Stimulated activated CD4-positive, alpha-beta T cell treated with anti-CD3 and anti-CD28 coated beads, Interleukin-4, amount 100 ng/mL, for 4 hours (primary cell): Measurements from ENCODE around the gene DPYSL4.

Experiments
- DNase-seq, 2 experiments: peaks; one replicate each; pipeline ENCODE4 v3.0.0-alpha.2; 2020

DPYSL4 gene

GRCh38 chr10:132186488-132187429 is at the start of gene DPYSL4:
Gene DPYSL4 (plus strand): TSS chr10:132186948. CDS start chr10:132187064, 116 bp downstream.
- peak in 1 of 2 experiments; percentile 38 for DNase-seq

GRCh38 chr10:132137111-132138072 is 49.4 kb upstream of the DPYSL4 start:
- no peak for DNase-seq

DNA sequence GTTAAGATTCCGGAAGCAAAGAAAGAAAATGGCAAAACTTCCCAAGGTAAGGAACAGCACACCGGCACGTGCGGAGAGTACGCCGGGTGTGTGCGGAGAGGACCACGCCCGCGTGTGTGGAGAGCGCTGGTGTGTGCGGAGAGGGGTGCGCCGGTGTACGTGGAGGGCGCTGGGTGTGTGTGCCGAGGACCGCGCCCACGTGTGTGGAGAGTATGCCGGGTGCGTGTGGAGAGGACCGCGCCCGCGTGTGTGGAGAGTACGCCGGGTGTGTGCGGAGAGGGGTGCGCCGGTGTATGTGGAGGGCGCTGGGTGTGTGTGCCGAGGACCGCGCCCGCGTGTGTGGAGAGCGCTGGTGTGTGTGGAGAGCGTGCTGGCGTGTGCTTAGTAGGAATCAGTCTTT is 48.6 kb upstream of the DPYSL4 start:
- DNase-seq, result no peak

DNA sequence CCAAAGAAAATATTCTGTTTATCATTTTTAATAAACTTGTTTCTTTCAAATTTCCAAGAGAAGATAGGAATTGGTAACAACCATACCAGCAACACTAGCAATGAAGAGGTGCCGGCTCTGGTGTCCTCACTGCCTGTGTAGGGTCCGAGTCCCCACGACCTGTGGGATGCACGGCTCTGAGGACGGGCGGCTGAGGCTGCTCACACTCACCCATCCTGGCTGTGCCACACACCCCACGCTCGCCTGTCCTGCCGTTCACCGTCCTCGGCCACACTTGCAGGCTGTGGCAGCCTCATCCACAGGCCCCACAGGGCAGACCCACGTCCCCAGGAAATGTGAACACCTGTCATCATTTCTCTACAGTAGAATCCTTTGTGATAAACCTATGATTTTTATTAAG is 48.2 kb upstream of the DPYSL4 start:
- no peak for DNase-seq

- no peak for DNase-seq
Measured at GRCh38 chr10:132139526-132139925, 47.2 kb upstream of the DPYSL4 start.

DNA sequence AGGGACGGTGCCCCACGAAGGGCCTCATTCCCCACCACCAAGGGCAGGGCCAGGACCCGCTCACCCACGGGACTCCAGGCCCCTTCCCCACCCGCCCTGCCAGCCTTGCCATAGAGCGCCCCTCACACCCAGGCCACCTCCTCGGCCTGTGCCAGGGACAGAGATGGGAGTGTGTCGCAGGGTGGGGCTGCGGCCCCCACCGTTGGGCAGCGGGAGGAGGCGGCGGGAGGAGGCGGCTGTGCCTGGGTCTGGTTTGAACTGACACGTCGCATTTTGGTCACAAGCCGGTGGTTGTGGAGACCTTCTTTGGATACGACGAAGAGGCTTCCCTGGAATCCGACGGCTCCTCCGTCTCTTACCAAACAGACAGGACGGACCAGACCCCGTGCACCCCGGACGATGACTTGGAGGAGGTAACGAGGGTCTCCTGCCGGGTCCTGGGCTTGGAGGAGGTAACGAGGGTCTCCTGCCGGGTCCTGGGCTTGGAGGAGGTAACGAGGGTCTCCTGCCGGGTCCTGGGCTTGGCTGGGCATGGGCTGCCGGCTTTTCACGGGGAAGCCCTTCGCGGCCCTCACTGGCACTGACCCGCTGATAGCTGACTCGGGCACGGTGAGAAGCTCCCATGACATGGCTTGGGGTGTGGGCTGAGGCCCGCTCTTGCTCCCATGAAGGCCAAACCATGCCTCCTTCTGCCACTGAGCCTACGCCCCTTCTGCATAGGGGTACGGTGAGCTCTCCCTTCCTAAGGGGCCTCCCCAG is 46.4 kb upstream of the DPYSL4 start:
- DNase-seq, result no peak

DNA sequence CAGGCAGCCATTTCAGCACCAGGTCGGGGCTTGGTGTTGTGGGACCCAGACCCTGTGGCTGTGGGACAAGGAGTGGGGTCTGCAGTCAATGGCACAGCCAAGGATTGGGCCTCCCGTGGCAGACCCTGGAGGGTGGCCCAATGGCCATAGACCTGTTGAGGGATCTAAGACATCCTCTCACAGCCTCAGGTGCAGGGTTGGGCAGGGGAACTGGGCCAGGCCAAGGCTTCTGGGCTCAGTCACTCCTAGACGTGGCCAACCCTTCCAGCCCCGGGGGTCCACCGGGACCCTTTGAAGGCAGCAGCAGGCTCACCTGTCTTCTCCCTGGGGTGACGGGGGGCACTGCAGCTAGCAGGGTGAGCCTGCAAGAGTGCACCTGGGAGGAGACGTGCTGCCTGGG is 45.7 kb upstream of the DPYSL4 start:
- DNase-seq, result no peak

GRCh38 chr10:132141526-132142395 is 45.0 kb upstream of the DPYSL4 start:
- no peak for DNase-seq

DNA sequence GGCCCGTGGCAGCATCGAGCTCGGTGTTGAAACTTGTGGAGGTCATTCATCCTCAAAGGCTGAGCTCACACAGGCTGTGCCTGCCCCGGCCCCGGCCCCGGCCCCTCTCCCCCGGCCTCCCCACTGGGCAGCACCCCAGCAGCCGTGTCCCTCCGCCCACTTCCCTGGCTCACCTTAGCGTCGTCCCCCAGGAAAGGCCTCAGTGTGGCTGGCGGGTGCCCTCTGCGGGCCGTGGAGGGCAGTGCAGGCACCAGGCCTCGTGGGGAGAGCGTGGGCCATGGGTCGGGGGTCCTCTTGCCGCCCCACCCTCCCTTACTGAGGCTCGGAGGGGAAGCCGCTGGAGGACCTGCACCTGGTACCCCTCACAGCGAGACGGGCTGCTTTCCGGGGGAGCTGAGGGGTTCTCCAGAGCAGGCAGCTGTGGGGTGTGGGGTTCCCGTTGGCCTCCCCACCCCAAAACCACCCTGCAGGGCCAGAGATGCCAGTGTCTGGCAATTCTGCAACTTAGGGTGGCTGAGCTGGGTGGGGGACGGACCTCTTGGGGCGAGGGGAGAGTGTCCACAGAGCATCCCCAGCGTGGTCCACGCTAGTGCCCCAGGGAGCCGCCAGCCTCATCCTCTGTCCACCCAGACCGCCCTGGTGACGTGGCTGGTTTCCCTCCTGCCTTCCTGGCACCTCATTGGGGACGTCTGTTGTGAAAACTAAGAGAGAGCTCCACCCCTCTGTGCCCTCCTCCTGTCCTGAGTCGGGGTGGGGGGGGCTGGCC is 44.2 kb upstream of the DPYSL4 start:
- DNase-seq, result peak; percentile 17 to 59

GRCh38 chr10:132143162-132143561 is 43.6 kb upstream of the DPYSL4 start:
- no peak for DNase-seq

GRCh38 chr10:132144086-132144485 is 42.7 kb upstream of the DPYSL4 start:
- no peak for DNase-seq

- no peak for DNase-seq
Measured at GRCh38 chr10:132145002-132145401, 41.7 kb upstream of the DPYSL4 start.

- DNase-seq, result no peak
Measured at GRCh38 chr10:132145521-132146185, 41.1 kb upstream of the DPYSL4 start.

- DNase-seq, result no peak
Measured at GRCh38 chr10:132146271-132146671, 40.5 kb upstream of the DPYSL4 start.

DNA sequence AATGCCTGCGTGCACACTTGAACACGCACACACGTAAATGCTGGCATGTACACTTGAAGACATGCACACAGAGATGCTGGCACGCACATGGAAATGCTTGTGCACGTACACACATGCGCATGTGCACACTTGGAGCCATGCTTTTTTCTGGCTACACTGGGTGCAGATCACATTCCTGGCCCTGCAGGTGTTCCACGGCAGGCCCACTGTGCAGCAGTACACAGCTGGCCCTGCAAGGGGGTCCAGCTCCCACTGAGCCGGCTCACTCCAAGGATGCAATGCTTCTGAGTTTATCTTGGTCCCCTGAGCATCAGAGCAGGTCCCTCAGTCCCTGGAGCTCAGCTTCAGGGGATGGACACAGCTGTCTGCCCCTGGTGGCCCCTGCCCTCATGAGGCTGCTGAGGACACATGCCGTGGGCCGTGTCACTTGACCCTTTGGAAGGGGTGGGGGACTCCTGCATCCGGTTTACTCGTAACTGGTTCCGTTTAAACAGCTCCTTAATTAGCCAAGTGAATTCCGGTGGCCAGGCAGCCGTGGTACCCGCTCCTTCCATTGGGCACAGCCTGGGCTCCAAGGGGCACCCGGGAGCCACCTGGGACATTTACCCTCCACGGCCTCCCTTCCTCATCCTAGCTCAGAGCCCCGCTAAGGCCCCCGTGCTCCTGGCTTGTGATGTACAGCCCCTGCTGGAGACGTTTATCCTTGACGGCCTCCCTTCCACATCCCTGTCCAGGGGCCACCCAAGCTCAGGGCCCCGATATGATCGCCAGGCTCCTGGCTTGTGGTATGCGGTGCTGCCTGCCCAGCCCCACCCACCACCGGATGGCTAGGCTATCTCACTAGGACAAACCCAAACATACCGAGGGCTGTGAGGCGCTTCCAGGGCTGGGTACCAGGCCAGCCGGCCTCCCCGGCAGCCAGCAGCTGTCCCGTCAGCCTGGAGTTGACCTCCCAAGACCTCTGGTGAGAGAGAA is 39.5 kb upstream of the DPYSL4 start:
- no peak for DNase-seq

DNA sequence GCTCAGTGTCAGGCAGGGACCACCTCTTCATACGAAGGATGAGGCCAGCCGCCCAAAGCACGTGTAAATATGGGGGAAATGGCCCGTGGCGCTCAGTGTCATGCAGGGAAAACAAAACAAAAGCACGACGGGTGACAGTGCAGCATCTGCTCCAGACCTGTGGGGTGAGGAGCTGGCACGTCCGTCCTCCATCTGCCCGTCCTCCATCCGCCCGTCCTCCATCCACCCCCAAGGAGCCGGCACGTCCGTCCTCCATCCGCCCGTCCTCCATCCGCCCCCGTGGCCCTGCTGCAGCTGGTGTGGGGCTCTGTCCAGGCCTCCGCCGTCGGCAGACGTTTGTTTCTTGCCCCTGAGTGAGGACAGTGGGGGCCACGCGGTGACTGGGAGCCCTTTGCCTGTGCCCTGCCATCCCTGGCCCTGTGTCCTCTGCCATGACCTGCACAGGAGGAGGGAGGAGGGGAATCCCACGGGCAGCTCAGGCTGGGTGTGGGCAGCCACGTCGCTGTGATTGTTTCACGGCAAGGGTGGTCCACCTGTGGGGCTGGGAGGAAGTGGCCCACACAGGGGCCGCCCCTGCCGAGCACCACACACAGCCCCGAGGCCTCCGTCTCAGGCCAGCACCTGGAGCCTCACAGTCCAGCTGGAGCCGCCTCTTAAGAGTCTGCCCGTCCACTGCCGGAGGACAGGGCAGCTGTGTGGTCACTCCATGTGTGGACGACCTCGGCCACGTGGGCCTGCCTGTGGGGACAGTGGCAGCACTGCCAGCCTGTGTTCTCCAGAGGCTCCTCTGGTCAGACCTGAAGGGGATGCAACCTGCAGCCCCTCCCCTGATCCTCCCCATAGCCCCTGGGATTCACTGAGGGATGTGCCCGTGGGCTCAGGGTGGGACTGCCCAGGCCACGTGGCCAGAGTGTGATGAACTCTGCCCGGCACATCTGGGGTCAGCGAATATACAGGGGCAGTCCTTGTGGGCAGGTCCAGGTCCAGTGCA is 38.2 kb upstream of the DPYSL4 start:
- DNase-seq, result no peak

- DNase-seq, result no peak
Measured at GRCh38 chr10:132149271-132149670, 37.5 kb upstream of the DPYSL4 start.

DNA sequence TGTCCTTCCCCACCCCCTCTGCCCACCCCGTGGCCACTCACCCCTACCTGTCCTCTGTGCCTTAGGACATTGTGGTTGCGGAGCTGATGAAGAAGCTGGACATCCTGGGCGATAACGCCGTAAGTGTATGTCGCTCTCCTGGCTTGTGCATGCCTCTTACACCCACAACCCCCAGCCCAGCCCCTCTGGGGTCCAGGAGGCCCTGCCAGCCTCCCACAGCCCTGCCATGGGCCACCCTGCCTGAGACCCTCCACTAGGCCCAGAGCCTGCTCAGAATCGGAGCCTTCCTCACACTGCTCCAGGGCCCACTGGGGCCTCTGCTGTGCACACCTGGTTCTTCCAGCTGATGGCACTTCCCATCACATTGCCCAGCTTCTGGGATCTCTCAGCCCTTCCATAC is 36.8 kb upstream of the DPYSL4 start:
- DNase-seq, result no peak
